SU-DHL-6 (cell line): ENCODE data around the gene ERCC4.

Source experiments
- H2AFZ ChIP-seq: fragments of 200-600 bp; sonication (generic); 2 replicates; pipeline ENCODE4 v1.6.1; 2014; ENCODE audit warnings: low read depth, mild to moderate bottlenecking, moderate library complexity, mixed read lengths, antibody characterized with exemption, low read length; ENCODE audit not compliant: severe bottlenecking
- H3F3A ChIP-seq: fragments of 200-600 bp; shearing (Covaris generic); 2 replicates; pipeline ENCODE4 v1.6.0; 2016; ENCODE audit warnings: antibody characterized with exemption, mild to moderate bottlenecking; ENCODE audit not compliant: insufficient read depth
- H3K27ac ChIP-seq: fragments of 200-600 bp; sonication (generic); 2 replicates; pipeline ENCODE4 v1.5.1; 2016; ENCODE audit warnings: low read depth, mild to moderate bottlenecking, low read length, moderate library complexity, mixed read lengths
- H3K27me3 ChIP-seq: fragments of 200-600 bp; sonication (generic), shearing (Covaris generic); 2 replicates; pipeline ENCODE4 v1.6.0; 2014; ENCODE audit warnings: mild to moderate bottlenecking, low read length
- H3K36me3 ChIP-seq: fragments of 200-600 bp; sonication (generic); 2 replicates; pipeline ENCODE4 v1.6.1; 2014; ENCODE audit warnings: mild to moderate bottlenecking, low read length, mixed read lengths
- H3K4me2 ChIP-seq: fragments of 300-600, 200-600 bp; shearing (Covaris generic), sonication (generic); 2 replicates; pipeline ENCODE4 v1.6.0; 2014; ENCODE audit warnings: low read length, low read depth, mild to moderate bottlenecking; ENCODE audit not compliant: poor library complexity, severe bottlenecking
- H3K4me3 ChIP-seq: fragments of 200-600 bp; sonication (generic); 2 replicates; pipeline ENCODE4 v1.5.1; 2014; ENCODE audit warnings: antibody characterized with exemption, low read length, mild to moderate bottlenecking, mixed read lengths; ENCODE audit not compliant: insufficient read depth, poor library complexity, severe bottlenecking
- H3K79me2 ChIP-seq: fragments of 200-600 bp; sonication (generic); 2 replicates; pipeline ENCODE4 v1.6.1; 2014; ENCODE audit warnings: mild to moderate bottlenecking, low read length, moderate library complexity; ENCODE audit not compliant: insufficient read depth
- H3K9ac ChIP-seq: fragments of 200-600 bp; sonication (generic); 2 replicates; pipeline ENCODE4 v1.7.0; 2014; ENCODE audit warnings: mild to moderate bottlenecking, low read length
- H3K9me2 ChIP-seq: fragments of 200-600 bp; sonication (generic); replicated peaks from 2 replicates; pipeline ENCODE4 v1.6.1; 2014; ENCODE audit warnings: low read length; ENCODE audit not compliant: insufficient read depth
- H3K9me3 ChIP-seq: fragments of 200-600 bp; sonication (generic); 2 replicates; pipeline ENCODE4 v1.6.1; 2014; ENCODE audit warnings: low read length, mixed read lengths; ENCODE audit not compliant: insufficient read depth
- H4K20me1 ChIP-seq: fragments of 200-600 bp; sonication (generic); 2 replicates; pipeline ENCODE4 v1.6.1; 2014; ENCODE audit warnings: low read depth, mild to moderate bottlenecking, antibody characterized with exemption, low read length, moderate library complexity, mixed read lengths
- CTCF ChIP-seq: fragments of 200-600 bp; sonication (generic); IDR thresholded peaks from one replicate; pipeline ENCODE4 v1.5.1; 2017; ENCODE audit warnings: antibody characterized with exemption, mild to moderate bottlenecking, low read length, moderate library complexity; ENCODE audit not compliant: insufficient read depth, poor library complexity, severe bottlenecking
- EZH2phosphoT487 ChIP-seq: fragments of 200-600 bp; sonication (generic), shearing (Covaris generic); conservative IDR thresholded peaks from 2 replicates; pipeline ENCODE4 v1.6.1; 2018; ENCODE audit warnings: mild to moderate bottlenecking, antibody characterized with exemption, low read length, moderate library complexity, mixed read lengths

Gene ERCC4

GRCh38 chr16:13962232-13962631 is 42.3 kb downstream of the ERCC4 start:
- no peak overlapping the region for H3K4me2 ChIP-seq

GRCh38 chr16:13968835-13969234 is 48.9 kb downstream of the ERCC4 start:
- no peak overlapping the region for H3K27ac ChIP-seq
- no peaks in the 10 kb centered on the region for H3K9me3 ChIP-seq
- H2AFZ ChIP-seq: no peak overlapping the region
- no peak overlapping the region for H3K4me2 ChIP-seq
- H3K79me2 ChIP-seq: no peaks in the 10 kb centered on the region
- no peaks in the 10 kb centered on the region for H4K20me1 ChIP-seq
- H3F3A ChIP-seq: no peaks in the 10 kb centered on the region
- no peak overlapping the region for H3K9ac ChIP-seq
- no peak overlapping the region for H3K4me3 ChIP-seq
- TF ChIP-seq EZH2phosphoT487 (no peak), CTCF (no peak)
- H3K9me2 ChIP-seq: no peaks in the 10 kb centered on the region
- H3K36me3 ChIP-seq: no peaks in the 10 kb centered on the region
- no peaks in the 10 kb centered on the region for H3K27me3 ChIP-seq

More at GRCh38 chr16:13962232-13962631, 42.3 kb downstream of the ERCC4 start:
- H3K9me3 ChIP-seq: no peaks in the 10 kb centered on the region
- no peak overlapping the region for H3K4me3 ChIP-seq
- TF ChIP-seq CTCF (no peak), EZH2phosphoT487 (no peak)
- no peaks in the 10 kb centered on the region for H3F3A ChIP-seq
- no peak overlapping the region for H3K9ac ChIP-seq
- no peaks in the 10 kb centered on the region for H3K27me3 ChIP-seq
- H3K9me2 ChIP-seq: no peaks in the 10 kb centered on the region
- no peak overlapping the region for H2AFZ ChIP-seq
- no peak overlapping the region for H3K27ac ChIP-seq
- no peaks in the 10 kb centered on the region for H4K20me1 ChIP-seq
- H3K36me3 ChIP-seq: no peaks in the 10 kb centered on the region
- no peaks in the 10 kb centered on the region for H3K79me2 ChIP-seq

GRCh38 chr16:13969711-13970110 is 49.8 kb downstream of the ERCC4 start:
- H3K27me3 ChIP-seq: no peaks in the 10 kb centered on the region
- no peak overlapping the region for H3K4me3 ChIP-seq
- H3K9me2 ChIP-seq: no peaks in the 10 kb centered on the region
- H3F3A ChIP-seq: no peaks in the 10 kb centered on the region
- TF ChIP-seq CTCF (no peak), EZH2phosphoT487 (no peak)
- no peaks in the 10 kb centered on the region for H3K36me3 ChIP-seq
- no peaks in the 10 kb centered on the region for H3K79me2 ChIP-seq
- H2AFZ ChIP-seq: no peak overlapping the region
- H3K4me2 ChIP-seq: no peak overlapping the region
- no peaks in the 10 kb centered on the region for H3K9me3 ChIP-seq
- H3K27ac ChIP-seq: no peak overlapping the region
- no peak overlapping the region for H3K9ac ChIP-seq
- H4K20me1 ChIP-seq: no peaks in the 10 kb centered on the region
